ENCODE results near the gene WHRN. TPM values are rescaled to one million over a fixed set of nuclear protein-coding genes. Genes with fewer than 3 reads are reported as not detected.

Gene WHRN
- polyA plus RNA-seq, 1 donor from 2014 or later = 2.5 TPM

- TF ChIP-seq RAD21 (conservative IDR thresholded peaks at IDR 0.05) = no peak
- TF ChIP-seq EZH2 (IDR thresholded peaks at IDR 0.05; ENCODE audit: borderline replicate concordance, insufficient read depth, low read length, poor library complexity, severe bottlenecking) = no peak
- no peak for TF ChIP-seq SMC3 (conservative IDR thresholded peaks at IDR 0.05; ENCODE audit: poor library complexity)
- TF ChIP-seq TAF1 (IDR thresholded peaks at IDR 0.05; ENCODE audit: low read depth) = no peak
- no peak for TF ChIP-seq MXI1 (conservative IDR thresholded peaks at IDR 0.05; ENCODE audit: poor library complexity, severe bottlenecking)
- Histone ChIP-seq H3K9me3 (ENCODE audit: low read length) (no peaks in the 10 kb centered on the region), H3K4me2 (ENCODE audit: low read length) (no peak overlapping the region), H3K79me2 (replicated peaks; ENCODE audit: insufficient read depth, low read length) (no peaks in the 10 kb centered on the region), H3K9me2 (ENCODE audit: insufficient read depth, low read length) (no peaks in the 10 kb centered on the region), H3F3A (ENCODE audit: insufficient read depth, low read length, poor library complexity, severe bottlenecking) (no peaks in the 10 kb centered on the region), H3K27me3 (ENCODE audit: insufficient read depth, low read depth, low read length) (no peaks in the 10 kb centered on the region), H3K27ac (ENCODE audit: low read length) (no peak overlapping the region), H3K4me3 (ENCODE audit: low read length) (no peak overlapping the region), H4K20me1 (ENCODE audit: insufficient read depth) (no peaks in the 10 kb centered on the region), H3K36me3 (ENCODE audit: insufficient read depth, low read length) (no peaks in the 10 kb centered on the region), H2AFZ (ENCODE audit: low read depth, low read length) (no peak overlapping the region), H3K9ac (ENCODE audit: low read length) (no peak overlapping the region)
These were observed 30.8 kb downstream of the WHRN start for GRCh38 chr9:114474425-114474824.

- TF ChIP-seq SMC3 (conservative IDR thresholded peaks at IDR 0.05; ENCODE audit: poor library complexity) = no peak
- TF ChIP-seq CTCF (IDR thresholded peaks at IDR 0.05; ENCODE audit: poor library complexity, severe bottlenecking) = no peak
- no peak for TF ChIP-seq POLR2AphosphoS5 (IDR thresholded peaks at IDR 0.05)
- no peak for TF ChIP-seq EZH2 (IDR thresholded peaks at IDR 0.05; ENCODE audit: borderline replicate concordance, insufficient read depth, low read length, poor library complexity, severe bottlenecking)
- no peak for TF ChIP-seq EP300 (conservative IDR thresholded peaks at IDR 0.05; ENCODE audit: poor library complexity, severe bottlenecking)
- no peak for TF ChIP-seq MXI1 (conservative IDR thresholded peaks at IDR 0.05; ENCODE audit: poor library complexity, severe bottlenecking)
- TF ChIP-seq REST (IDR thresholded peaks at IDR 0.05; ENCODE audit: borderline replicate concordance) = no peak
- TF ChIP-seq RAD21 (conservative IDR thresholded peaks at IDR 0.05) = no peak
- no peaks in the 10 kb centered on the region for H3K79me2 ChIP-seq (replicated peaks; ENCODE audit: insufficient read depth, low read length)
- H3K27me3 ChIP-seq (ENCODE audit: insufficient read depth, low read depth, low read length) = no peaks in the 10 kb centered on the region
- no peak overlapping the region for H3K4me2 ChIP-seq (ENCODE audit: low read length)
- no peak overlapping the region for H3K27ac ChIP-seq (ENCODE audit: low read length)
- no peaks in the 10 kb centered on the region for H3K9me2 ChIP-seq (ENCODE audit: insufficient read depth, low read length)
- H4K20me1 ChIP-seq (ENCODE audit: insufficient read depth) = no peaks in the 10 kb centered on the region
- no peak overlapping the region for H3K4me3 ChIP-seq (ENCODE audit: low read length)
- H3K9ac ChIP-seq (ENCODE audit: low read length) = no peak overlapping the region
- no peak overlapping the region for H2AFZ ChIP-seq (ENCODE audit: low read depth, low read length)
- no peaks in the 10 kb centered on the region for H3K36me3 ChIP-seq (ENCODE audit: insufficient read depth, low read length)
- H3F3A ChIP-seq (ENCODE audit: insufficient read depth, low read length, poor library complexity, severe bottlenecking) = no peaks in the 10 kb centered on the region
- no peaks in the 10 kb centered on the region for H3K9me3 ChIP-seq (ENCODE audit: low read length)
These were observed 31.8 kb downstream of the WHRN start for GRCh38 chr9:114473447-114473801.

Measured in neural cell (in vitro differentiated cells).